K562 (cell line): ENCODE results near the gene CCDC194. TPM values are rescaled to one million over a fixed set of nuclear protein-coding genes. Genes with fewer than 3 reads are reported as not detected.
A peak's percentile ranks its signal among the peaks of the same experiment; 100 is the strongest.

ENCODE experiments used
- E2F3 ChIP-seq: fragments of 250-450 bp; sonication (Bioruptor Pico); IDR thresholded peaks from 2 replicates; pipeline ENCODE4 v1.4.0; 2020; ENCODE audit warnings: mild to moderate bottlenecking
- ELF1 ChIP-seq: fragments of 200-800 bp; sonication (Bioruptor generic); IDR thresholded peaks from 2 replicates; pipeline ENCODE4 v1.6.1; 2016; ENCODE audit warnings: missing genetic modification characterization, missing compliant biosample characterization
- GMEB1 ChIP-seq: fragments of 250-450 bp; sonication (Bioruptor Pico); IDR thresholded peaks from 2 replicates; pipeline ENCODE4 v1.4.0; 2020; ENCODE audit warnings: mild to moderate bottlenecking
- GTF2A2 ChIP-seq: IDR thresholded peaks from 2 replicates; pipeline ENCODE4 v1.6.1; 2016; ENCODE audit warnings: mild to moderate bottlenecking, missing genetic modification characterization, missing compliant biosample characterization
- JUNB ChIP-seq: fragments of 450-650 bp; formaldehyde crosslinking; conservative IDR thresholded peaks from 2 replicates; pipeline ENCODE4 v1.4.0; 2020; ENCODE audit warnings: mild to moderate bottlenecking
- KAT7 ChIP-seq: sonication (generic); formaldehyde crosslinking; IDR thresholded peaks from 2 replicates; pipeline ENCODE4 v1.8.0; 2022; ENCODE audit warnings: missing genetic modification reagents, mild to moderate bottlenecking, borderline replicate concordance
- KDM2B ChIP-seq: fragments of 250-450 bp; sonication (Bioruptor Pico); IDR thresholded peaks from 2 replicates; pipeline ENCODE4 v1.8.0; 2021; ENCODE audit warnings: mild to moderate bottlenecking, moderate library complexity
- KDM4B ChIP-seq, 2 experiments: fragments of 450-650 bp in 1 of 2; sonication (generic) in 1 of 2; IDR thresholded peaks; 2 replicates each; pipeline ENCODE4 v1.6.1; 2016 to 2017; ENCODE audit warnings: borderline replicate concordance in 2 of 2, antibody characterized with exemption in 1 of 2, low read depth in 1 of 2, mild to moderate bottlenecking in 1 of 2
- MLX ChIP-seq, 2 experiments: fragments of 450-650 bp in 1 of 2; sonication (generic) in 1 of 2; formaldehyde crosslinking; conservative IDR thresholded peaks; 2 replicates each; pipeline versions ENCODE4 v1.4.0 to v1.8.1; 2020 to 2022; ENCODE audit warnings: mild to moderate bottlenecking in 1 of 2, missing genetic modification reagents in 1 of 2
- NR3C1 ChIP-seq: sonication (generic); formaldehyde crosslinking; IDR thresholded peaks from 2 replicates; pipeline ENCODE4 v1.8.1; 2022; ENCODE audit warnings: missing genetic modification reagents
- PKNOX1 ChIP-seq: fragments of 450-650 bp; IDR thresholded peaks from 2 replicates; pipeline ENCODE4 v1.6.1; 2016
- RBM25 ChIP-seq: fragments of 200-400 bp; formaldehyde crosslinking; IDR thresholded peaks from 2 replicates; pipeline ENCODE4 v1.6.1; 2018; ENCODE audit warnings: low read length, low read depth, moderate library complexity; ENCODE audit not compliant: severe bottlenecking
- SAFB ChIP-seq: fragments of 200-400 bp; formaldehyde crosslinking; IDR thresholded peaks from 2 replicates; pipeline ENCODE4 v1.6.1; 2017; ENCODE audit warnings: low read depth, low read length, borderline replicate concordance
- SAP30 ChIP-seq: fragments of 200-600 bp; sonication (generic); IDR thresholded peaks from 2 replicates; pipeline ENCODE4 v1.6.1; 2012; ENCODE audit warnings: borderline replicate concordance, low read depth, mild to moderate bottlenecking, moderate library complexity, low read length, control low read depth, inconsistent platforms; ENCODE audit not compliant: insufficient read depth, poor library complexity, severe bottlenecking
- TGIF2 ChIP-seq: sonication (generic); formaldehyde crosslinking; IDR thresholded peaks from 2 replicates; pipeline ENCODE4 v1.8.1; 2022; ENCODE audit warnings: mild to moderate bottlenecking, missing genetic modification reagents, moderate library complexity
- ZBTB11 ChIP-seq, 3 experiments: fragments of 200-800 bp in 1 of 3; fragments of 250-450 bp in 1 of 3; fragments of 450-650 bp in 1 of 3; sonication (Bioruptor Pico) in 1 of 3; sonication (Bioruptor generic) in 1 of 3; formaldehyde crosslinking in 1 of 3; IDR thresholded peaks; 2 replicates each; pipeline versions ENCODE4 v1.6.1 to v1.8.0; 2016 to 2022; ENCODE audit warnings: mild to moderate bottlenecking in 2 of 3, missing genetic modification characterization in 2 of 3, missing compliant biosample characterization in 1 of 3, moderate library complexity in 1 of 3
- ZC3H8 ChIP-seq: fragments of 450-650 bp; IDR thresholded peaks from 2 replicates; pipeline ENCODE4 v1.6.1; 2017
- ZNF311 ChIP-seq: fragments of 250-450 bp; sonication (Bioruptor Pico); IDR thresholded peaks from 2 replicates; pipeline ENCODE4 v1.4.0; 2020; ENCODE audit warnings: mild to moderate bottlenecking, moderate library complexity
- ZNF436 ChIP-seq: fragments of 250-450, 450-650 bp; sonication (Bioruptor Pico); formaldehyde crosslinking; IDR thresholded peaks from 2 replicates; pipeline ENCODE4 v1.7.0; 2020; ENCODE audit warnings: mild to moderate bottlenecking
- ZNF695 ChIP-seq: fragments of 450-650 bp; formaldehyde crosslinking; IDR thresholded peaks from 2 replicates; pipeline ENCODE4 v1.4.0; 2020; ENCODE audit warnings: mild to moderate bottlenecking, moderate library complexity
- polyA plus RNA-seq, 8 experiments: library from polyadenylated mRNA; depleted of rRNA in 4 of 8; stranded (reverse) in 5 of 8; unstranded in 3 of 8; fragments of >200 nt; fragmentation: Nextera tagmentation in 2 of 8; fragmentation: Illumina TruSeq in 1 of 8; extraction: Ambion mirVana in 2 of 8; extraction: Trizol in 1 of 8; gene quantifications; 2 replicates each; pipeline versions ENCODE4 v1.2.1 to v1.2.3, GENCODE V29; 2011 to 2014; ENCODE audit warnings: inconsistent platforms in 1 of 8, missing spikeins in 1 of 8
- total RNA-seq, 7 experiments: library from RNA; depleted of rRNA in 6 of 7; stranded (reverse); fragments of >200 nt in 6 of 7; fragmentation: Illumina TruSeq in 2 of 7; extraction: Trizol in 2 of 7; gene quantifications; 2 replicates each; pipeline versions ENCODE4 v1.2.1 to v1.2.3, GENCODE V29; 2011 to 2021; ENCODE audit warnings: low replicate concordance in 1 of 7

CCDC194 gene
- total and polyA plus RNA-seq, 9 of the 15 experiments (the other 6 are each of a cell fraction or from before 2014, with no cell fraction given), result 0.13 to 1.3 (median 0.39) TPM; not detected in 3

- peak; percentile 62 to 97 (median 83); a peak in 5 of 6 replicates for TF ChIP-seq ZBTB11 (CRISPR knock-in tag; IDR thresholded peaks at IDR 0.05)
- TF ChIP-seq GTF2A2, result no peak
- no peak for TF ChIP-seq SAP30
- no peak for TF ChIP-seq MLX (CRISPR knock-in tag; conservative IDR thresholded peaks at IDR 0.05)
- TF ChIP-seq KDM2B (CRISPR knock-in tag), result 0 out of 2 replicates have a peak, but pooled peaks have one; percentile 18
- peak in 1 of 2 experiments; percentile 90; a peak in 2 of 4 replicates for TF ChIP-seq KDM4B (IDR thresholded peaks at IDR 0.05; ENCODE audit: borderline replicate concordance in 2 of 2, low read depth in 1 of 2)
- TF ChIP-seq RBM25, result peak; percentile 68
- TF ChIP-seq PKNOX1, result peak; percentile 82
- TF ChIP-seq SAFB, result no peak
- TF ChIP-seq E2F3 (CRISPR knock-in tag), result no peak
- TF ChIP-seq NR3C1 (CRISPR knock-in tag), result no peak
- TF ChIP-seq ZC3H8, result no peak
- TF ChIP-seq KAT7 (CRISPR knock-in tag), result 0 out of 2 replicates have a peak, but pooled peaks have one; percentile 76
- TF ChIP-seq JUNB, result no peak
- peak; percentile 78 for TF ChIP-seq GMEB1 (CRISPR knock-in tag)
- TF ChIP-seq ZNF695 (CRISPR knock-in tag), result no peak
- peak; percentile 97 for TF ChIP-seq ELF1 (tag)
- TF ChIP-seq ZNF436 (CRISPR knock-in tag), result peak; percentile 87
- TF ChIP-seq ZNF311 (CRISPR knock-in tag), result no peak
- TF ChIP-seq TGIF2 (CRISPR knock-in tag), result no peak
These were observed 25.9 kb upstream of the CCDC194 start, which contains the start of gene MVB12A (continued) for GRCh38 chr19:17419621-17420474.
